ENCODE measurements around the gene GDPD4. TPM values are rescaled to one million over a fixed set of nuclear protein-coding genes. Genes with fewer than 3 reads are reported as not detected.

The GDPD4 gene
- total RNA-seq, 4 donors from 2014 or later: not detected

- ATAC-seq (no peak), DNase-seq (no peak)
- no peaks in the 10 kb centered on the region for H3K27me3 ChIP-seq
- no peaks in the 10 kb centered on the region for H3K4me1 ChIP-seq
- H3K27ac ChIP-seq: no peak overlapping the region
- H3K36me3 ChIP-seq: no peaks in the 10 kb centered on the region
- intact Hi-C loops (cut with DNase I; ENCODE audit: low total_unique reads) (no loop called here), in situ Hi-C loops (cut with MboI; ENCODE audit: low sequenced_read_pairs in 4 of 4) (loop anchor here in 3 of 4 donors (10.0 kb wide), 2 partner anchors 58 to 138 kb away; partner anchors contain the start of gene MYO7A (in 1 of the 3))
- TF ChIP-seq CTCF (IDR thresholded peaks at IDR 0.05 in 4 of 5, conservative IDR thresholded peaks at IDR 0.05 in 1 of 5): no peak
- TF ChIP-seq POLR2A (IDR thresholded peaks at IDR 0.05): no peak
- no peak overlapping the region for H3K4me3 ChIP-seq
- no peaks in the 10 kb centered on the region for H3K9me3 ChIP-seq
Observed at GRCh38 chr11:77182542-77183430, 118.7 kb downstream of the GDPD4 start.

DNA sequence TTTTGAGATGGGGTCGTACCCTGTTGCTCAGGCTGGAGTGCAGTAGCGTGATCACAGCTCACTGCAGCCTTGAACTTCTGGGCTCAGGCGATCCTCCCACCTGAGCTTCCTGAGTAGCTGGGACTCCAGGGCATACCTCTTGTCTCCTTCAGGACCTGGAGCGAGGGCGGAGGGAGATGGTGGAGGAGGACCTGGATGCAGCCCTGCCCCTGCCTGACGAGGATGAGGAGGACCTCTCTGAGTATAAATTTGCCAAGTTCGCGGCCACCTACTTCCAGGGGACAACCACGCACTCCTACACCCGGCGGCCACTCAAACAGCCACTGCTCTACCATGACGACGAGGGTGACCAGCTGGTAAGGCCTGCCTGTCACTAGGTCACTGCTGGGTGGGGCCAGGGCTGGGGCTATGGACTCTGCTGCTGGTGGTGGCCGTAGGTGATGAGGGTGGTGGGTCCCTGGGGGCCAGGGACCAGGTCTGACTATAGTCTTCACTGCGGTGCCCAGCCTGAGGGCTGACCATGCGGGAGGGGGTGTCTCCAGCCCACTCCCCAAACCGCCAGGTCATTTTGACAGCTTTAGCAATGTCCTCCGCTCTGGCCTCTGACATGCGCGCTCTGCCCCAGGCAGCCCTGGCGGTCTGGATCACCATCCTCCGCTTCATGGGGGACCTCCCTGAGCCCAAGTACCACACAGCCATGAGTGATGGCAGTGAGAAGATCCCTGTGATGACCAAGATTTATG, 119.5 kb downstream of the GDPD4 start:
- H3K27me3 ChIP-seq: no peaks in the 10 kb centered on the region
- DNase-seq (no peak), ATAC-seq (no peak)
- intact Hi-C loops (cut with DNase I; ENCODE audit: low total_unique reads) (no loop called here), in situ Hi-C loops (cut with MboI; ENCODE audit: low sequenced_read_pairs in 4 of 4) (loop anchor here in 3 of 4 donors (10.0 kb wide), 2 partner anchors 57 to 137 kb away; partner anchors contain the start of gene MYO7A (in 1 of the 3))
- no peak for TF ChIP-seq POLR2A (IDR thresholded peaks at IDR 0.05)
- TF ChIP-seq CTCF (IDR thresholded peaks at IDR 0.05 in 4 of 5, conservative IDR thresholded peaks at IDR 0.05 in 1 of 5): no peak
- no peak overlapping the region for H3K27ac ChIP-seq
- no peak overlapping the region for H3K4me3 ChIP-seq
- no peaks in the 10 kb centered on the region for H3K4me1 ChIP-seq
- H3K9me3 ChIP-seq: no peaks in the 10 kb centered on the region
- no peaks in the 10 kb centered on the region for H3K36me3 ChIP-seq

DNA sequence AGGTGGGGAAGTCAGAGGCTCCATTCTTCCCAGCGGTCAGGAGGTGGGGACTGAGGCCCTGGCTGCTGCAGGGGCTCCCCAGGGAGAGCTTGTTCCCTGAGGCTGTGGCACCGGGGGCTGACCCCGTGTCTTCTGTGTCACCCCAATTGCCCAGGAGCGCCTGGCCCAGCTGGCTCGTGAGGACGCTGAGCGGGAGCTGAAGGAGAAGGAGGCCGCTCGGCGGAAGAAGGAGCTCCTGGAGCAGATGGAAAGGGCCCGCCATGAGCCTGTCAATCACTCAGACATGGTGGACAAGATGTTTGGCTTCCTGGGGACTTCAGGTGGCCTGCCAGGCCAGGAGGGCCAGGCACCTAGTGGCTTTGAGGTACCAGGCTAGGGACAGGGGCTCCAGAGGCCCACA, 120.3 kb downstream of the GDPD4 start:
- no peak for ATAC-seq
- in situ Hi-C loops (cut with MboI; ENCODE audit: low sequenced_read_pairs in 4 of 4): loop anchor here in 3 of 4 donors (10.0 kb wide), 2 partner anchors 56 to 136 kb away; partner anchors contain the start of gene MYO7A (in 1 of the 3)

GRCh38 chr11:77180346-77180745, 121.1 kb downstream of the GDPD4 start:
- no peaks in the 10 kb centered on the region for H3K9me3 ChIP-seq
- intact Hi-C loops (cut with DNase I; ENCODE audit: low total_unique reads): no loop called here
- no peaks in the 10 kb centered on the region for H3K4me1 ChIP-seq
- ATAC-seq (no peak), DNase-seq (no peak)
- no peak overlapping the region for H3K4me3 ChIP-seq
- no peaks in the 10 kb centered on the region for H3K27me3 ChIP-seq
- in situ Hi-C loops (cut with MboI; ENCODE audit: low sequenced_read_pairs in 4 of 4): loop anchor here in 3 of 4 donors (10.0 kb wide), 2 partner anchors 56 to 136 kb away; partner anchors contain the start of gene MYO7A (in 1 of the 3)
- H3K36me3 ChIP-seq: no peaks in the 10 kb centered on the region
- no peak for TF ChIP-seq CTCF (IDR thresholded peaks at IDR 0.05 in 4 of 5, conservative IDR thresholded peaks at IDR 0.05 in 1 of 5)
- TF ChIP-seq POLR2A (IDR thresholded peaks at IDR 0.05): no peak
- no peak overlapping the region for H3K27ac ChIP-seq

More for the DNA sequence above, 120.3 kb downstream of the GDPD4 start:
- DNase-seq: no peak
- TF ChIP-seq POLR2A (IDR thresholded peaks at IDR 0.05): no peak
- intact Hi-C loops (cut with DNase I; ENCODE audit: low total_unique reads): no loop called here
- no peaks in the 10 kb centered on the region for H3K9me3 ChIP-seq
- no peaks in the 10 kb centered on the region for H3K36me3 ChIP-seq
- no peaks in the 10 kb centered on the region for H3K4me1 ChIP-seq
- H3K27me3 ChIP-seq: no peaks in the 10 kb centered on the region
- H3K4me3 ChIP-seq: no peak overlapping the region
- no peak overlapping the region for H3K27ac ChIP-seq

GRCh38 chr11:77179681-77180080, 121.8 kb downstream of the GDPD4 start:
- no peaks in the 10 kb centered on the region for H3K27me3 ChIP-seq
- DNase-seq (no peak), ATAC-seq (no peak)
- H3K4me3 ChIP-seq: no peak overlapping the region
- H3K36me3 ChIP-seq: no peaks in the 10 kb centered on the region
- no peaks in the 10 kb centered on the region for H3K4me1 ChIP-seq
- intact Hi-C loops (cut with DNase I; ENCODE audit: low total_unique reads) (no loop called here), in situ Hi-C loops (cut with MboI; ENCODE audit: low sequenced_read_pairs in 4 of 4) (loop anchor here in 3 of 4 donors (10.0 kb wide), 2 partner anchors 55 to 135 kb away; partner anchors contain the start of gene MYO7A (in 1 of the 3))
- H3K9me3 ChIP-seq: no peaks in the 10 kb centered on the region
- no peak overlapping the region for H3K27ac ChIP-seq
- TF ChIP-seq CTCF (IDR thresholded peaks at IDR 0.05 in 4 of 5, conservative IDR thresholded peaks at IDR 0.05 in 1 of 5) (no peak), POLR2A (IDR thresholded peaks at IDR 0.05) (no peak)
